ENCODE data around the gene LAMP2. TPM values are rescaled to one million over a fixed set of nuclear protein-coding genes. Genes with fewer than 3 reads are reported as not detected.

LAMP2 gene
- 71.7 and 160 TPM in 2 replicates for total RNA-seq

DNA sequence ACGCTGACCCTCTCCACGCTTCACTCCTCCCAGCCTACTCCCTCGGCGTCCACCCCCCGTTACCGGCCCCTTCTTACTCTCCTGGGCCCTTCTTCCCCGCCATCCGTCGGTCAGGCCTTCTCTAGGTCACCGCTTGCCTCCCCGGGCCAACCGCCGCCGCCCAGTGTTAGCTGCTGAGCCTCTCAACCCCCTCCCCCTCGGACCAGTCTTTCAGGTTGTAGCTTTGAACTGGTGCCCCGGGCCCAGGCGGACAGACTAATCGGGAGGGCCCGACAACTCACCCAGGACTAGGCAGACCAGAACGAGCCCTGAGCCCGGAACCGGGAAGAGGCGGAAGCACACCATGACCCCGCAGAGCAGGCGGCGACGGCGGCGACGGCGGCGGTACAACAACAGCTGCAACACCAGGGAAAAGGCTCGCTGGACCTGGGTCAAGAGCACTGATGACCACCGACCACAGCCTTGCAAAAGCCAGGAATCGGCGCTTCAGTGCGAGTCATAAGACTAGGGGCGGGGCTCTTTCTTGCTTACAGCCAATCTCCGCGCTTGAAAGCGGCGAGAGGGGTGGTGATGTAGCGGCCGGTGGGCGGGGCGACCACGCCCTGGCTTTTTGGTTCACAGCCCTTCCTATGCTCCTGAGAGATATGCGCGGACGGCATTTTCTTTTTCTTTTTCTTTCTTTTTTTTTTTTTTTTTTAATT lies at the start of gene LAMP2:
Gene LAMP2, minus strand, starts transcription at position 472 of the 701 bp plus-strand sequence. Its CDS starts 127 bp downstream, at position 345.

Other genes starting within 250 kb of the LAMP2 start
- 9.9 and 17.0 TPM in 2 replicates for gene ZBTB33, start 218.5 kb downstream of the LAMP2 start, total RNA-seq
- not detected in 2 replicates for gene TMEM255A, start 157.8 kb downstream of the LAMP2 start, total RNA-seq
- gene ATP1B4, start 107.2 kb downstream of the LAMP2 start, total RNA-seq, result not detected in 2 replicates
- 37.2 and 45.8 TPM in 2 replicates for gene CUL4B, start 91.7 kb upstream of the LAMP2 start, total RNA-seq
- 25.4 and 28.3 TPM in 2 replicates for gene MCTS1, start 134.8 kb upstream of the LAMP2 start, total RNA-seq
- gene C1GALT1C1, start 160.8 kb upstream of the LAMP2 start, total RNA-seq, result 38.4 and 56.8 TPM in 2 replicates

All from bladder microvascular endothelial cell (primary cell).